GM21576 (cell line): Measurements from ENCODE around the gene STK11.
"Not testable (repeated sequence)": the region's sequence is repeated elsewhere in the genome, so short reads cannot be mapped to it uniquely, and the experiment has no call there.

ENCODE experiments used
- ATAC-seq: cut with Tn5 transposase; IDR thresholded peaks from one replicate; pipeline ENCODE4 v1.9.1; 2021; ENCODE audit warnings: mild to moderate bottlenecking, moderate library complexity; ENCODE audit not compliant: unreplicated experiment

Gene STK11

DNA sequence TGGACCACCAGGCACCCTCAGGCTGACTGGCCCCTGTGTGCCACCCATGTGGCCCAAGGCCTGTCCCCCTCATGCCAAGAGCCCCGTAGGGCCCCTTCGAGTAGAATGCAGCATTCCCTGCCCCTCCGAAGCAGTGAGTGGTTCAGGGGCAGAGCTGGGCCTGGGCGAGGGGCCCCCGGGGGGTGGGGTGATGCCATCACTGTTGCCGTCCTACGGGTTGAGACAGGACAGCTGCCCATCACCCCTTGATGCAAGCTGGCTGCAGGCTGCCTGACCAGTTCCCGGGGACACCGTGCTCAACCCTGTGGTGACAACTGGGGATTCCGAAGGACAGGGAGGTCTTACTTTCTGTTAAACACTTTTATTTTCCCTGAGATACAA, 36.2 kb upstream of the STK11 start:
- no peak for ATAC-seq

DNA sequence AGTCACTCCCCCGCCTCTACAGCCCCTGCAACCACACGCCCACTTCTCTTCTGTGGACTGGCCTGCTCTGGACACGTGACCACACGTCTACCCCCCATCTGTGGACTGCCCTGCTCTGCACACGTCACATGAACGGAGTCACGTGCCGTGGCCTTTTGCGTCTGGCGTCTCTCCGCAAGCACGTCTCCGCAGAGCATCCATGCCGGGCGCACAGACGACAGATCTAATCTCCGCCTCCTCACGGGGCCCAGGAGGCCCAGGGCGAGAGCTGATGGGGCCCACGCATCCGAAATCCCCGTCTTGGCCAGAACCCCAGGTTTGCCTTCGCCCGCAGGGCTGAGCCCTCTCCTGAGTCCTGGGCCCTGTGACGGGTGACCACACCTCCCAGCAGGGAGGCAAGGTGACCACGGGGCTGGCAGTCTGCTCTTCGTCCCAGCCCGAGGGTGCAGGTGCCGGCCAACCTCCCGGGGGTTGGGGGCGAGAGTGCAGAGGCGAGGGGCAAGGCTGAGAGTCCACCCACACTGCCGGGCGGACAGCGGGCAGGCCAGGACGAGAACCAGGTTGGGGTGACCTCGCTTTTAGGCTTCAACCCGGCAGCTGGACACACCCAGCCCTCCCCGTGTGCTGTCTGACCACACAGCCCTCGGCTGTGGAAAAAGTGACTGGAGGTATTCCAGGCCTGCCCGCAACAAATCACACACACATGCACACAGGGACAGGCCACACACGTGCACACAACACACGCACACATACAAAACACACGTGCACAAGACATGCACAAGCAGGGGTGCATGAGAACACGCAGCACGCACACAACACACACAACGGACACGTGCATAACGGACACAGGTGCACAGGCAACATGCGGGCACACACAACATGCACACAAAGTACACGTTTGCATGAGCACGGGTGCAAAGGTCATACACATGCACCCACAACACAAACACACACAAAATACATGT, 35.4 kb upstream of the STK11 start:
- ATAC-seq = no peak

DNA sequence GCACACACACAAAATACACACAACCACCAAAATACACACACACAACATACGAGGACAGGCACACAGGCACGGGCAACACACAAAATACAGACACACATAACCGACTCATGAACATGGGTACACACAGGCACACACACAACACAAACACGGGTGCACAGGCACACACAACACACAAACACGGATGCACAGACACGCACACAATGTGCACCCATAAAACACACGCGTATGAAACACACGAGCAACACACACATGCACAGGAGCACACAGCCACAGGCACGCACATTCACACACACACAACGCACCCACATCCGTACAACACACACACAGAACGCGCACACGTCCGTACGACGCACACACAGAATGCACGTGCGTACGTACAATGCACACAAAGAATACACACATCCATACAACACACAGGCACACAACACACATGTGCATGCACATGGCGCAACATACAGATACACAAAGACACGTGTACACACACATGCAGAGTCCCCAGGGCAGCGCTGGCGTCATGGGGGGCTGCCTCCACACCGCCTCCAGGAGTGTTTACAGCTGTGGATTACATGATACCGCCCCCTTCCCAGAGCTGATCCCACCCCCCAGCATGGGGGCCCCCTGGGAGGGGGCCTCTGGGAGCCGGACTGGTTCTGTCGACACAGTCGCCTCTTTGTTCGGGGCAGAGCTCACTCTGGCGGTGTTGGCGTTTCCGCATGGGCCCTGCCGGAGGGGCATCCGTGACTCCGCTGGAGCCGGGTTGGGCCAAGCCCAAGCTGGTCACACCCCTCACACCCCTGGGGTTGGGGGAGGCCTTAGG, 34.4 kb upstream of the STK11 start:
- no peak for ATAC-seq

DNA sequence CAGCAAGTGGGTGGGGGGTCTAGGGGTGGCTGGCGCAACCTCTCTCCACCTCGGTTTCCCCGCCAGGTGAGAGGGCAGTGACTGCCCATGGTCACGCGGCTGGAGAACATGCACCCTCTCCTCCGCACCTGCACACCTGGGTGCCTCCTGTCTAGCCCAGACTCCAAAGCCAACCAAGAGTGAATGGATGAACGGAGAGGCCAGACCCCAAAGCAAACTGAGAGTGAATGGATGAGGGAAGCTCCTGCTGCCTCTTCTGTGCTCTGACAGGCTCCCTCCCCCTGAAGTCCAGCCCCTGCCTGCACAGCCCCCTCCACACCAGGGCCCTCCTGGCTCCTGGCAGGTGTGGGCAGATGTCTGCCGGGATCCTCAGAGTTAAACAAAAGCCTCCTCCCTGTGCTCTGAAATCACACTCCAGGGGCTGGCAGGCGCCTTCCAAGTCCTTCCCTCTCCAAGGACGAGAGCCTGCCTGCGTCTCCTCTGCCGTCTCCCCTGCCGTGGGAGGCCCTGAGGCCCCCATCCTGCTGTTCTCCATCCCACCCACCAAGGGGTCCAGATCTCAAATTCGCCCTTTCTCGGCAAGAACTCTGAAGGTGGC, 33.7 kb upstream of the STK11 start:
- ATAC-seq = no peak

DNA sequence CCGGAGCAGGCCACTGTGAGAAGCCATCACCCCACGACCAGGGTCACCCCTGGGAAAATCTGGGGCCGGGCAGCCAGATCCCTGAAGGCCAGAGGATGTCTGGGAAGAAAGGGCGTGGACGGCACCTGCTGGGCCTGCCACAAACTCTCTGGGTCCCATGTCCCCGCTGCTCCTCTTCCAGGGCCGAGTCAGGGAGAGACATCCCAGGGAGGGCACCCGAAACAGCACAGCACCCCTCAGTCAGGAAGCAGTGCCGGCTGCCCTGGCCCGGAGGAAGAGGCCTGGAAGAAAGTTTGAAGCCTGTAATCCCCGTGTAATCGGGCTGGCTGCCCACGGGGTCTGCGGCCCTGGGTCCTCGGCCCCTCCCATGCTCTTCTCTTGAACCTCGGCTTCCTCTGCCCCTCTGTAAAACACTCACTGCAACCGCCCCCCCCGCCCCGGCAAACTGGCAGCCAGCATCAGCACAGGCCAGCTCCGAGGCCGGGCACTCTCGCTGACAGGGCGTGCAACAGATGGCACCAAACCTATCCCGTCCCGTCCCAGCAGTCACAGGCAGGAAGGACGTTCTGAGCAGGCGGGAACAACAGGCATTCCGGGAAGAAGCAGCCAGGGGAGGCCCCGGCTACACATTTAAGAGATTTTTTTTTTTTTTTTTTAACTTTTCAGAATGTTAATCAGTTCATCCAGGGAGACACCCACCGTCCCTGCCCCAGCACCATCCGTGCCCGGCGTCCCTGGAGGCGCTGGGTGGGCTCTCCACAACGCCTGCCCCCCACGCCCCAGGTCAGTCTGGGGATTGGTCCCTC, 33.0 kb upstream of the STK11 start:
- ATAC-seq = no peak

DNA sequence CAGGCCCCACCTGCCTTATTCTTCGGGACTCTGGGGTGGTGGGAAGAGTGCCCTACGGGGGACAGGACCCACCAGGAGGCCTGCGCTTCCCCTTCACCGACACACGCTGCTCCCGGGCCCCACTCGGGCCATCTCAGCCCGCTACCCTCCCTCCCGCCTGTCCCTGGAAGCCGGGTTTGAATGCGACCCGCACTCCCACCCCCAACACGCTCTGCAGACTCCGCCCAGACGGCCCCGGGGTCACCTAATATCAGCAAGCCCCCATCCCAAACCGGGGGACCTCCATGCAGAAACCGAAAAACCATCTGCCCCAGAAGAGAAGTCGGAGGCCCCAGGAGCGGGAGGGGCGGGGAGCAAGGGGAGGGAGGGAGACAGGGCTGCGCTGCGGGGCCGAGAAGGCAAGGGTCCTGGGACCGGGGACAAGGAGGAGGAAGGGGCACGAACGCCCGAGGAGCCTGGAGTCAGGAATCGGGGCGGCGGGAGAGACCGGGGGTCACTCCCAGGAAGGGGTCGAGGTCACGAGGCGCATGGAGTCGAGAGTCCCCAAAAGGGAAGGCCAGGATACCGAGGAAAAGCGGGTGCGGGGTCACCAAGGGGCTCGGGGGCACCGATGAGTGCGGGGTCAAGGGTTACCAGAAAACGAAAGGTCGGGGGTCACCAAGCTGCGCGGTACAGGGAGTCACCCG, 32.3 kb upstream of the STK11 start:
- ATAC-seq = no peak

DNA sequence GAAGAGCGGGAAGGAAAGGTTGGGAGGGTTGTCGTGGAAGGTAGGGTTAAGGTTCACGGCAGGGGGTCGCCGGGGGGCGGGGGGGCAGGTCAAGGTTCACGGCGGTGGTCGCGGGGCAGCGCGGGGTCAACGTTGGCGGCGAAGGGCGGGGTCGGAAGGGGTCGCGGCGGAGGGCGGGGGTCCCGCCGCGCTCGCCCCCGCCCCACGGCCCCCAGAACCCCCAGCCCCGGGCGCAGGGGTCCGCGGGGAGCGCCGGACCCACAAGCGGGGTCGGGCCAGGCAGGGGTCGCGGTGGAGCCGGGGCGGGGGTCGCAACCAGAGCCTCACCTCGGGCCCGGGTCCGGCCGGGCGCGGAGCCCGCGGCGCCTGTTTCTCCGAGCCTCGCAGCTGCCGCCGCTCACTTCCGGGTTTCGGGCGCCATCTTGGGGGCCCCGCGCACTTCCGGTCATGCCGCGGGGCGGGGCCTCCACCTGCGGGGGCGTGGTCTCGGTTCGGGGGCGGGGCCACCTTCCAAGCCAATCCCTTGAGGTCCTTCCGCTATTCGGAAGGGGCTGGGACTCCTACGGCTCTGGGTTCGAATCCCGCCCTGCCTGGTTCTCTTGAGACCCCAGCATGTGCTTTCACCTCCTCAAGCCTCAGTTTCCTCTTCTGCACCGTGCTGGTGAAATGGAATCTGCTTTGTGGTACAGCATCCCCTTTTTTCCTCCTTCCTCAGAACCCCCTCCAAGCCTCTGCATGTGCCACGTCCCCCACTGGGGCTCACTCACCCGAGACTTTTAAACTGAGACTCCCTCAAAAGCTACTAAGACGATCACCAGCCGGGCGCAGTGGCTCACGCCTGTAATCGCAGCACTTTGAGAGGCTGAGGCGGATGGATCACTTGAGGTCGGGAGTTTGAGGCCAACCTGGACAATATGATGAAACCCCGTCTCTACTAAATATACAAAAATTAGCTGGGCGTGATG, 31.5 kb upstream of the STK11 start, which contains the start of gene SBNO2:
Gene SBNO2 (minus strand): TSS at position 424 of the 965 bp plus-strand sequence. CDS start 19,992 bp downstream, outside the sequence.
- peak; percentile 62 for ATAC-seq

DNA sequence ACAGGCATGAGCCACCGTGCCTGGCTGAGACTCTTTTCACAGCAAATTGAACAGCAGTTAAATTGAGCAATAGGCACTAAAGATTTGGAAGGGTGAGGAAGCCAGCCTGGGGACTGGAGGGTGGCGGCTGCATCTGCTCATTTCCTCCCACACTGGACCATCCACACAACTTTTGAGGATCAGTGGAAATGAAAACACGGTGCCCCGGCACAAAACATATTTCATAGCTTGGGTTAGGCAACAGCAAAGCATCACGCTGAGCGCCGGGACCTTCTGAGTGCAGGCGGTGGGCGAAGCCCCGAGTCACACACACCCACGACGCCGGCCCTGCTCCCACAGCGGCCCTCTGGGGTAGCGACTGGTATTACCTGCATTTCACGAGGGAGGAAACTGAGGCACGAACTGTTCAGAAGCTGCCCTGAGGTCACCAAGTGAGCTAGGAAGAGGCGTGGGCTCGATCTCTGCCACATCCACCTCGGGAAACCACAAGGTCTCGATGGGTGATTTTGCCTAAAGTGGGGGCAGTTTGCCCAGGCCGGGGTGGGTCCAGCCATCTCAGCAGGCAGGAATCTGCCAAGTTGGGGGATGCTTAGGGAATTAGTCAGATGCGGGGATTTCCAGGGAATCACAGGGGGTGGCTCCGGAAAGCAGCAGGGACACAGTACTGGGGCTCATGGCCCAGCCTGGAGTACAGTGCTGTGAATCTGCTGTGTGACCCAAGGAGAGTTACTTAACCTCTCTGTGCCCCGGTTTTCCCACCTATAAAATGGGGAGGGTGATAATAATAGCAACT, 28.1 kb upstream of the STK11 start:
- no peak for ATAC-seq

DNA sequence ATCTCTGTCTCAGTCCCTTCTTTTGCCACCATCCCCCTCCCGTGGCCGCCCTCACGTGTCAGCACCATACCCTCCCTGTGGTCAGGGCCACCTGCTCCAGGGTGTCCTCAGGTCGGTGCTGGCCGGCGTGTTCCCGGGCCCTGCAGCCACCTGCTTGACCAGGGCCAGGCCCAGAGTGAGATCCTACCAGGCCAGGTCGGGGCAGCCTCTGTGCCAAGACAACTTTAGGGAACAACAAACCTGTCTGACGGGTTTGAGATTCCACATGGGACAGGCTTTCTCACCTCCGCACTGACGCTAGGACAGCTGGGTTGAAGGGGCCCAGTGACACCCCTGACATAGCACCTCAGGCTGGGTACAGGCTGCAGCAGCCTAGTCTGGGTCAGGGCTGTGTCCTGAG, 24.0 kb upstream of the STK11 start:
- ATAC-seq = no peak

DNA sequence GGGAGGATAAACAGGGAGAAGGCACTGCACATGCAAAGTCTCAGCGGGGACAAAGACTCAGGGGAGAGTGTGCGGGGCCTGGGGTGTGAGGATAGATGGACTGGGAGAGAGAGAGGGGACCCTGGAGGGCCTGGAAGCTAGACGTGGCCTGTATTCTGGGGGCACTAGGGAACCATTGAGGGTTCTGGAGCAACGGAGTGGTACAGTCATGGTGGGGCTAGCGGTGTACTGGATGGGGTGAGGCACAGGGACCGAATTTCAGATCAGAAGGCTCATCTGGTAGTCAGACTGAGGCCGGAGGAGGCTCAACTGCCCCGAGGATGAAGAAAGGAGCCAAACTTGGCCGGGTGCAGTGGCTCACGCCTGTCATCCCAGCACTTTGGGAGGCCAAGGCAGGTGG, 23.5 kb upstream of the STK11 start:
- ATAC-seq = no peak

DNA sequence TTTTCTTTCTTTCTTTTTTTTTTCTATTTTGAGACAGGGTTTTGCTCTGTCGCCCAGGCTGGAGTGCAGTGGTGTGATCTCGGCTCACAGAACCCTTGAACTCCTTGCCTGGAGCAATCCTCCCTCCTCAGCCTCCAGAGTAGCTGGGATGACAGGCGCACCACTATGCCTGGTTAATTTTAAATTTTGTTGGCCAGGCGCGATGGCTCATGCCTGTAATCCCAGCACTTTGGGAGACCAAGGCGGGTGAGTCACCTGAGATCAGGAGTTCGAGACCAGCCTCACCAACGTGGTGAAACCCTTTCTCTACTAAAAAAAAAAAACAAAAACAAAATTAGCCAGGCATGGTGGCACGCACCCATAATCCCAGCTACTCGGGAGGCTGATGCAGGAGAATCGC, 22.9 kb upstream of the STK11 start:
- no peak for ATAC-seq

DNA sequence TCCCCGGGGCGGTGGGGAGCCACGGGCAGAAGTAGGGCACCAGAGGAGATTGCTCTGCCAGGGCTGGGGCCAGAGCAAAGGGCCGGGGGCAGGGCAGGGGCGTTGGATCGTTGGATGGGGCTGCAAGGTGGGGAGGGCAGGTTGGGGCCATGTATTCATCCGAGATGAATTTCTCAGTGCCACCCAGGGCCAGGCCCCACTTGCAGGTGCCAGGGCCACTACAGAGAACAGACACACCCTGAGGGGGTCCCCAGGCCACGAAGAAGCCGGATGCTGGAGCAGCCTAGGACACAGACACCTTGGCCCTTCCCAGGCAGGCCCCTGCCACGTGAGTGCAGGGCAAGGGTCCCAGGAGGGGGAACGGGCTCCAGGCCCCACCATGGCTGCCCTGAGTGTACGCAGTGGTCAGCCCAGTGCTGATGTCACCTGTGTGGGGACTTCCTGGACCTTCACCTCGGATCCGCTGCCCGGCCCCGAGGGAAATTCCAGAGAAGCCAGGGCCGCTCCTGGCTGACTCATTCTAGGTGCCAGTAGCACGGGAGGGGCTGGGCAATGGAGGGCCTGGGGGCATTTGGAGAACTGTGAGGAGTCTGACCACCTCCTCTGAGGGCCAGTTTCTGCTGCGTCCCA, 21.9 kb upstream of the STK11 start:
- no peak for ATAC-seq

DNA sequence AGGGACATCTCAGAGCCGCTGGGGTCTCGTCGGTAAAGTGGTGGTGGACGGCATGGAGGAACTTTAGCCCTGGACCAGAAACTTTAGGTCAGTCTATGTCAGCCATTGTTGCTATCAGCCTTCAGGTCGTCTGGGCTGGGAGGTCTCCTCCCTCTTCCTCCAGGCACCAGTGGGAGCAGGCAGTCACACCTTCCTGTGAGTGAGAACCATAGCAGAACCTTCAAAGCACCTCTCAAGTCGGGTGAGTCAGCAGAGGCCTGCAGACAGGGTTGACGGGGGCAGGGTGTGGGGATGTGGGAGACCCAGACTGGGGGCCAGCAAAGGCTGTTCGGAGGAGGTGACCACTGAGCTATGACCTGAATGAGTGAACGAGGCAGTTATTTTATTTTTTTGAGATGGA, 16.2 kb upstream of the STK11 start:
- no peak for ATAC-seq

DNA sequence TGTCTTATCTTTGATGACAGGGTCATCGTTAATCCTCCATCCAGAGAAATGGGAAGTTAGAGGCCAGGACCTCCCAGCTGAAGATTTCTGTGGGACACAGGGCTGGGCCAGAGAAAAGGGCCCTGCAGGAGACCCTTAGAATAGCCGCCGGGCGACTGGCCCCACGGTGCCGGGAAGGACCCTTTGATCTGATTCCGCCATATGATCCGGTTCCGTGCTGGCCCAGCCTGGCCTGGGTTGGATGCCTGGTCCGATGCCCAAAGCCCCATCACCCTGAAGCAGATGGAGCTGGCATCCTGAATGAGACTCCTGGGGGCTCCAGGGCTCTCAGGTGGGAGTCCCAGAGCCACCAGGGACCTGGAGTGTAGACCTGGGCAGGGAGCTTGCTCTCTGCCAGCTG, 6.0 kb upstream of the STK11 start:
- no peak for ATAC-seq

DNA sequence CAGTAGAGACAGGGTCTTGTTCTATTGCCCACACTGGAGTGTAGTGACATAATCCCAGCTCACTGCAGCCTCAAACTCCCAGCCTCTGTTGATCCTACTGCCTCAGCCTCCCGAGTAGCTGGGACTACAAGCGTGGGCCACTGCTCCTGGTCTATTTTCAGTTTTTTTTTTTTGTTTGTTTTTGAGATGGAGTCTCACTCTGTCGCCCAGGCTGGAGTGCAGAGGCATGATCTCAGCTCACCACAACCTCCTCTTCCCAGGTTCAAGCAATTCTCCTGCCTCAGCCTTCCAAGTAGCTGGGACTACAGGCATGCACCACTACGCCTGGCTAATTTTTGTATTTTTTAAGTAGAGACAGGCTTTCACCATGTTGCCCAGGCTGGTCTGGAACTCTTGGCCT, 5.0 kb upstream of the STK11 start:
- not testable (repeated sequence) for ATAC-seq

DNA sequence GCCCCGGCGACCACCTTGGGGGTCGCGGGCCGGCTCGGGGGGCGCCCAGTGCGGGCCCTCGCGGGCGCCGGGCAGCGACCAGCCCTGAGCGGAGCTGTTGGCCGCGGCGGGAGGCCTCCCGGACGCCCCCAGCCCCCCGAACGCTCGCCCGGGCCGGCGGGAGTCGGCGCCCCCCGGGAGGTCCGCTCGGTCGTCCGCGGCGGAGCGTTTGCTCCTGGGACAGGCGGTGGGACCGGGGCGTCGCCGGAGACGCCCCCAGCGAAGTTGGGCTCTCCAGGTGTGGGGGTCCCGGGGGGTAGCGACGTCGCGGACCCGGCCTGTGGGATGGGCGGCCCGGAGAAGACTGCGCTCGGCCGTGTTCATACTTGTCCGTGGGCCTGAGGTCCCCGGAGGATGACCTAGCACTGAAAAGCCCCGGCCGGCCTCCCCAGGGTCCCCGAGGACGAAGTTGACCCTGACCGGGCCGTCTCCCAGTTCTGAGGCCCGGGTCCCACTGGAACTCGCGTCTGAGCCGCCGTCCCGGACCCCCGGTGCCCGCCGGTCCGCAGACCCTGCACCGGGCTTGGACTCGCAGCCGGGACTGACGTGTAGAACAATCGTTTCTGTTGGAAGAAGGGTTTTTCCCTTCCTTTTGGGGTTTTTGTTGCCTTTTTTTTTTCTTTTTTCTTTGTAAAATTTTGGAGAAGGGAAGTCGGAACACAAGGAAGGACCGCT, 729 bp downstream of the STK11 start:
- ATAC-seq = no peak

DNA sequence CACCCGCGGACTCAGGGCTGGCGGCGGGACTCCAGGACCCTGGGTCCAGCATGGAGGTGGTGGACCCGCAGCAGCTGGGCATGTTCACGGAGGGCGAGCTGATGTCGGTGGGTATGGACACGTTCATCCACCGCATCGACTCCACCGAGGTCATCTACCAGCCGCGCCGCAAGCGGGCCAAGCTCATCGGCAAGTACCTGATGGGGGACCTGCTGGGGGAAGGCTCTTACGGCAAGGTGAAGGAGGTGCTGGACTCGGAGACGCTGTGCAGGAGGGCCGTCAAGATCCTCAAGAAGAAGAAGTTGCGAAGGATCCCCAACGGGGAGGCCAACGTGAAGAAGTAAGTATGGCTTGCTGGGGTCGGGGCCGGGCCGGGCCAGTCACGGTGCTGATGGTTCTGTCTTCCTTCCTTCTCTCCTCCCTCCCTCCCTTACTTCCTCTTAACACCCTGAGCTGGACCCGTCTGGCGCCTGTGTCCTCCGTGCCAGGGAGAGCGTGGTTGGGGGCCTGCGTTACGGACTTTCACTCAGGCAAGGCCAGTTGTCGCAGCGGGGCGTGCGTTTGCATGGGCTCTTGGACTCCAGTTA, 1.4 kb downstream of the STK11 start:
- no peak for ATAC-seq
